Cardiac muscle cell (in vitro differentiated cells and primary cell): ENCODE measurements around the gene CYSRT1. TPM values are rescaled to one million over a fixed set of nuclear protein-coding genes. Genes with fewer than 3 reads are reported as not detected.

ENCODE experiments used
- DNase-seq, 2 donors: peaks; one replicate each; pipeline versions ENCODE4 v3.0.0 to v3.0.0-alpha.2; 2010 to 2017; ENCODE audit warnings: low read depth in 1 of 2, low spot score in 1 of 2
- H3K27ac ChIP-seq: fragments of 200-600 bp; sonication (generic); 2 replicates; pipeline ENCODE4 v1.5.1; 2016
- H3K27me3 ChIP-seq: fragments of 200-600 bp; sonication (generic); 2 replicates; pipeline ENCODE4 v1.6.0; 2016; ENCODE audit warnings: control low read depth
- H3K36me3 ChIP-seq: fragments of 200-600 bp; sonication (generic); 2 replicates; pipeline ENCODE4 v1.5.1; 2016; ENCODE audit warnings: control low read depth
- H3K4me1 ChIP-seq: fragments of 200-600 bp; sonication (generic); 2 replicates; pipeline ENCODE4 v1.8.1; 2017; ENCODE audit warnings: low read depth, mild to moderate bottlenecking, mixed run types
- H3K4me3 ChIP-seq: fragments of 200-600 bp; sonication (generic); 2 replicates; pipeline ENCODE4 v1.5.1; 2016; ENCODE audit warnings: mild to moderate bottlenecking
- H3K9me3 ChIP-seq: fragments of 200-600 bp; sonication (generic); 2 replicates; pipeline ENCODE4 v1.5.1; 2017; ENCODE audit warnings: low read depth, mild to moderate bottlenecking, control low read depth
- CTCF ChIP-seq: IDR thresholded peaks from 2 replicates; pipeline ENCODE4 v1.5.1; 2012; ENCODE audit warnings: low read depth, mild to moderate bottlenecking, low read length
- polyA plus RNA-seq: library from polyadenylated mRNA; unstranded; fragments of >200 nt; fragmentation: Nextera tagmentation; extraction: Ambion mirVana; gene quantifications from 2 replicates; pipeline ENCODE4 v1.2.1, GENCODE V29; 2016
- total RNA-seq: library from RNA; depleted of rRNA; stranded (reverse); fragments of >200 nt; gene quantifications from 2 replicates; pipeline ENCODE4 v1.2.3, GENCODE V29; 2016

Gene CYSRT1
- total and polyA plus RNA-seq, 2 experiments from 2014 or later, result 6.6 to 7.0 TPM

GRCh38 chr9:137264067-137264466, 39.1 kb downstream of the CYSRT1 start:
- Histone ChIP-seq H3K4me3 (no peak overlapping the region), H3K4me1 (no peaks in the 10 kb centered on the region), H3K27me3 (no peaks in the 10 kb centered on the region), H3K36me3 (peaks cover 14% of the 10 kb centered on the region), H3K9me3 (no peaks in the 10 kb centered on the region), H3K27ac (no peak overlapping the region)
- DNase-seq, result no peak
- no peak for TF ChIP-seq CTCF

DNA sequence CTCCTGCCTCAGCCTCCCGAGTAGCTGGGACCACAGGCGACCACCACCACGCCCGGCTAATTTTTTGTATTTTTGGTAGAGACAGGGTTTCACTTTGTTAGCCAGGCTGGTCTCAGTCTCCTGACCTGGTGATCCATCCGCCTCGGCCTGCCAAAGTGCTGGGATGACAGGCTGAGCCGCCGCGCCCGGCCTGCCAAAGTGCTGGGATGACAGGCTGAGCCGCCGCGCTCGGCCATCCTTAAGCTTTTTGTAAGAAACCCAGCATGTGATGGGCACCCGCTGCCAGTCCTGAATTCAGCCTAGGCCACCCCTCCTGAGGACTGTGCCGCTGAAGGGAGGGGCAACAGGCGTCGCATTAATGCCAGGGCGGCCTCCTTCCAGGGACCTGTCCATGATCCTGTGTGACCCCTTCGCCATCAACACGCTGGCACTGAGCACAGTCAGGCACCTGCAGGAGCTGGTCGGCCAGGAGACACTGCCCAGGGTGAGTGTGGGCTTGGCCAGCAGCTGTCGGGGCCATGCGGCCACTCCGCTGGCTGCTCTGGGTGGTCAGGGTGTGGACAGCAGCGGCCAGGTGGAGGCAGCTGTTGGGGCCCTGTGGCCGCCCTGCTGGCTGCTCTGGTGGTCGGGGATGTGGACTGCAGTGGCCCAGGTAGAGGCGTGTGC, 40.7 kb downstream of the CYSRT1 start:
- no peak for TF ChIP-seq CTCF
- Histone ChIP-seq H3K27me3 (no peaks in the 10 kb centered on the region), H3K9me3 (no peaks in the 10 kb centered on the region), H3K4me1 (no peaks in the 10 kb centered on the region), H3K36me3 (peaks cover 14% of the 10 kb centered on the region), H3K4me3 (no peak overlapping the region), H3K27ac (no peak overlapping the region)
- no peak for DNase-seq

DNA sequence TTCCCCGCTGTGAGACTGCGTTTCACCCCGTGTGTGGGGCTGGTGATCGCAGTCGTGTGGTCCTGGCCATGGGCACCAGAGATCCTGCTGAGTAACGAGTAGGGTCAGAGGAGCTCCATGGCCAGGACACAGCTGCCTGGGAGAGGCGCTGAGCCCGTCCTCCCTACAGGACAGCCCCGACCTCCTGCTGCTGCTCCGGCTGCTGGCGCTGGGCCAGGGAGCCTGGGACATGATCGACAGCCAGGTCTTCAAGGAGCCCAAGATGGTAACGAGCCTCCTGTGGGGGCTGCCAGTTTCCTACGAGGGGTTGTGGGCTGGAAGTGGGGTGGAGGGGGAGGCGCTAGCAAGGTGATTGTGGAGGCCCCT, 41.2 kb downstream of the CYSRT1 start:
- Histone ChIP-seq H3K4me3 (no peak overlapping the region), H3K36me3 (peaks cover 14% of the 10 kb centered on the region), H3K4me1 (no peaks in the 10 kb centered on the region), H3K27me3 (no peaks in the 10 kb centered on the region), H3K9me3 (no peaks in the 10 kb centered on the region), H3K27ac (no peak overlapping the region)
- no peak for DNase-seq
- TF ChIP-seq CTCF, result no peak

DNA sequence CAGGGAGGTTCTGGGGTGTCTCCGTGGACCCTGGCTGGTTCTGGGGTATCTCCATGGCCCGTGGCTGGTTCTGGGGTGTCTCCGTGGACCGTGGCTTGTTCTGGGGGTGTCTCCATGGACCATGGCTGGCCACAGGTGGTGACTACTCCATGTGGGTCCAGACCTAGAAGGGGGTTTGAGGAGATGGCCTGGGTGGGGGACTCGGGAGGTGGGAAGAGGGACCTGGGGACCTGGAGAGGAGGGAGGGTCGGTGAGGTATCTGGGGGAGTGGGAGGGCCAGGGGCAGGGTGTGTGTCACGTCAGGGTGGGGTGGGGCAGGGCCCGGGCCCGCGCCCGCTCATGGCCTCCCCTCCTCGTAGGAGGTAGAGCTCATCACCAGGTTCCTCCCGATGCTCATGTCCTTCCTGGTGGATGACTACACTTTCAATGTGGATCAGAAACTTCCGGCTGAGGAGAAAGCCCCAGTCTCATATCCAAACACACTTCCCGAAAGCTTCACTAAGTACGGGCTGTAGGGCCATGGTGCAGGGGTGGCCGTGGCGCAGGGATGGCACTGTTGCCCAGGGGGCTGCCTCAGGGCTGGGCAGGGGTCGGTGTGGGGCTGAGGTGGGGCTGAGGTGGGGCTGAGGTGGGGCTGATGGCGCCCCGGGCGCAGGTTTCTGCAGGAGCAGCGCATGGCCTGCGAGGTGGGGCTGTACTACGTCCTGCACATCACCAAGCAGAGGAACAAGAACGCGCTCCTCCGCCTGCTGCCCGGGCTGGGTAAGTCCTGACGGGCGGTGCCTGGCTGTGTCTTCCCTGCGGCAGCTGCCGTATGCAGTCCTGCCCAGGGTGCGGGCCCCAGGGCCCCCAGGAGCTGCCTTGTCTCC, 41.8 kb downstream of the CYSRT1 start:
- H3K4me1 ChIP-seq, result no peaks in the 10 kb centered on the region
- H3K27ac ChIP-seq, result no peak overlapping the region
- no peak for TF ChIP-seq CTCF
- no peaks in the 10 kb centered on the region for H3K9me3 ChIP-seq
- H3K4me3 ChIP-seq, result no peak overlapping the region
- peaks cover 14% of the 10 kb centered on the region for H3K36me3 ChIP-seq
- H3K27me3 ChIP-seq, result no peaks in the 10 kb centered on the region
- no peak for DNase-seq

- H3K27me3 ChIP-seq, result no peaks in the 10 kb centered on the region
- DNase-seq, result no peak
- no peaks in the 10 kb centered on the region for H3K4me1 ChIP-seq
- H3K9me3 ChIP-seq, result no peaks in the 10 kb centered on the region
- peaks cover 17% of the 10 kb centered on the region for H3K36me3 ChIP-seq
- no peak for TF ChIP-seq CTCF
- H3K27ac ChIP-seq, result no peak overlapping the region
- no peak overlapping the region for H3K4me3 ChIP-seq
Measured at GRCh38 chr9:137267933-137268355, 43.0 kb downstream of the CYSRT1 start.
